ENCODE measurements around the gene EFNA2. TPM values are rescaled to one million over a fixed set of nuclear protein-coding genes. Genes with fewer than 3 reads are reported as not detected.
A peak's percentile ranks its signal among the peaks of the same experiment; 100 is the strongest.

The EFNA2 gene
- polyA plus RNA-seq, 1 of the 3 experiments (the other 2 are of a cell fraction) = 1.1 TPM

DNA sequence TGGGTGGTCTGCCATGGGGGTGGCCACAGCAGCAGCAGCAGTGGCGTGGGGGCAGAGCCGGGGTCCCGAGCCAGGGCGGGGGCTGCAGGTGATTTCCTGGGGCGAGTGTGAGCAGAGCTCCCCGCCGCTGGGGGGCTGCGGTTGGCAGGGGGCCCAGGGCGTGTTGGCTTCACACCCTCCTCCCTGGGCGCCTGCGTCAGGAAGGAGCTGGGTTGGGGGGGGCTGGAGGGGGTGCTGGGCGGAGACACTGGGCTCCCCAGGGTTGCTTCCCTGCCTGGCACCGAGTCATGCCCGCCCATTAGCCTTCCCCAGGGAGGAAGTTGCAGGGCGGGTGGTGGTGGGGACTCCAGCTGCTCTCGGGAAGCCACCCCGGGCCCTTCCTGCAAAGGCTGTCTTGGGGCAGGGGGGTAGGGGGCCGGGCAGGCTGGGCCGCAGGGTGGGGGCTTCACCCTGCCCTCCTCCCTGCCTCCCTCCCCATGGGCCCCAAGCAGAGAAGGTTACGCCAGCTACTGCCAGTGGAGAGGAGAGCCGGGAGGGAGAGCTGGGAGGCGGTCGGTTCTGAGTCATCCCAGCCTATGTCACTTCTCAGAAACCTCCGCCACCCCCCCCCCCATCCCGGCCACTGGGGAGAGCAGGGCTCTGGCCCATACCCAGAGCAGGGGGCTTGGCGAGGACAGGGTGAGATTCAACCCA is 32.7 kb upstream of the EFNA2 start (continued):
- peak in 1 of 2 experiments; percentile 7; a peak in 1 of 4 replicates for TF ChIP-seq EP300 (IDR thresholded peaks at IDR 0.05; ENCODE audit: borderline replicate concordance in 1 of 2, low read depth in 1 of 2, low read length in 1 of 2)
- TF ChIP-seq PBX3 (IDR thresholded peaks at IDR 0.05) = peak; percentile 47
- no peak for TF ChIP-seq FOXM1 (IDR thresholded peaks at IDR 0.05; ENCODE audit: low read depth)
- TF ChIP-seq TAF1 (IDR thresholded peaks at IDR 0.05; ENCODE audit: borderline replicate concordance, low read depth, low read length) = no peak
- no peak for TF ChIP-seq SIN3A (IDR thresholded peaks at IDR 0.05; ENCODE audit: borderline replicate concordance, low read depth, low read length)
- peak; percentile 33; the same call in 1 of the 2 replicates for TF ChIP-seq NRF1 (IDR thresholded peaks at IDR 0.05; ENCODE audit: low read depth, low read length)
- no peak for TF ChIP-seq RFX5 (IDR thresholded peaks at IDR 0.05; ENCODE audit: low read length)
- TF ChIP-seq, protein P1, sequence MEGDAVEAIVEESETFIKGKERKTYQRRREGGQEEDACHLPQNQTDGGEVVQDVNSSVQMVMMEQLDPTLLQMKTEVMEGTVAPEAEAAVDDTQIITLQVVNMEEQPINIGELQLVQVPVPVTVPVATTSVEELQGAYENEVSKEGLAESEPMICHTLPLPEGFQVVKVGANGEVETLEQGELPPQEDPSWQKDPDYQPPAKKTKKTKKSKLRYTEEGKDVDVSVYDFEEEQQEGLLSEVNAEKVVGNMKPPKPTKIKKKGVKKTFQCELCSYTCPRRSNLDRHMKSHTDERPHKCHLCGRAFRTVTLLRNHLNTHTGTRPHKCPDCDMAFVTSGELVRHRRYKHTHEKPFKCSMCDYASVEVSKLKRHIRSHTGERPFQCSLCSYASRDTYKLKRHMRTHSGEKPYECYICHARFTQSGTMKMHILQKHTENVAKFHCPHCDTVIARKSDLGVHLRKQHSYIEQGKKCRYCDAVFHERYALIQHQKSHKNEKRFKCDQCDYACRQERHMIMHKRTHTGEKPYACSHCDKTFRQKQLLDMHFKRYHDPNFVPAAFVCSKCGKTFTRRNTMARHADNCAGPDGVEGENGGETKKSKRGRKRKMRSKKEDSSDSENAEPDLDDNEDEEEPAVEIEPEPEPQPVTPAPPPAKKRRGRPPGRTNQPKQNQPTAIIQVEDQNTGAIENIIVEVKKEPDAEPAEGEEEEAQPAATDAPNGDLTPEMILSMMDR (IDR thresholded peaks at IDR 0.05) = peak; percentile 24

- DNase-seq = no peak
- H3K9me3 ChIP-seq = no peaks in the 10 kb centered on the region
- peaks cover 83% of the 10 kb centered on the region for H3K79me2 ChIP-seq (ENCODE audit: insufficient read depth)
- no peaks in the 10 kb centered on the region for H3K27me3 ChIP-seq (ENCODE audit: insufficient read depth)
- peak overlapping the region; percentile 99 for H3K4me2 ChIP-seq
- H4K20me1 ChIP-seq (ENCODE audit: insufficient read depth) = peaks cover 65% of the 10 kb centered on the region
- CTCF ChIA-PET = interaction anchor here (1.0 to 18.6 kb wide), 6 partner anchors 9 to 140 kb away, joined by 3 to 594 read pairs (median 4); partner anchors contain the start of genes ATP5F1D and CIRBP
- H3K4me3 ChIP-seq (ENCODE audit: low read depth in 2 of 2, low read length in 1 of 2) = peak overlapping the region; percentile 79 to 86
- WGBS (ENCODE audit: low lambda C conversion rate) = 27% methylated on average over 10 of the region's 23 CpGs
- no peaks in the 10 kb centered on the region for H3K9me2 ChIP-seq
- H3K36me3 ChIP-seq (replicated peaks in 1 of 2; ENCODE audit: control insufficient read depth in 1 of 2, insufficient read depth in 2 of 2, low read length in 1 of 2) = peaks cover 49 to 50% of the 10 kb centered on the region in 2 experiments
- H3K27ac ChIP-seq (ENCODE audit: low read depth in 2 of 2, low read length in 1 of 2) = peak overlapping the region; percentile 95 to 99
- peaks cover 20 to 38% of the 10 kb centered on the region in 2 experiments for H3K4me1 ChIP-seq (ENCODE audit: control insufficient read depth in 1 of 2, insufficient read depth in 2 of 2, low read depth in 1 of 2, low read length in 1 of 2)
- TF ChIP-seq RXRA (IDR thresholded peaks at IDR 0.05; ENCODE audit: borderline replicate concordance, low read depth) (0 out of 2 replicates have a peak, but pooled peaks have one; percentile 0), EZH2phosphoT487 (IDR thresholded peaks at IDR 0.05; ENCODE audit: borderline replicate concordance, low read depth) (no peak)
- POLR2A ChIA-PET = interaction anchor here (1.0 to 1.9 kb wide), 7 partner anchors 8 to 22 kb away, joined by 3 to 32 read pairs (median 7); partner anchors contain the start of genes ATP5F1D, CIRBP and FAM174C
- no peak overlapping the region for H2AFZ ChIP-seq (ENCODE audit: low read depth)
- peaks cover 58% of the 10 kb centered on the region for H3F3A ChIP-seq (replicated peaks; ENCODE audit: insufficient read depth)
- peak overlapping the region; percentile 98 for H3K9ac ChIP-seq
Observed at GRCh38 chr19:1253514-1254080, 32.1 kb upstream of the EFNA2 start.

All from SK-N-SH (cell line).